Activated gamma-delta T cell treated with anti-CD3 and anti-CD28 coated beads, Interleukin-2, amount 50 U/mL, for 16 hours (primary cell): Measurements from ENCODE around the gene LEAP2.

Experiments used
- DNase-seq: peaks from one replicate; pipeline ENCODE4 v3.0.0-alpha.2; 2020; ENCODE audit warnings: low read depth

LEAP2 gene, protein sequence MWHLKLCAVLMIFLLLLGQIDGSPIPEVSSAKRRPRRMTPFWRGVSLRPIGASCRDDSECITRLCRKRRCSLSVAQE

DNA sequence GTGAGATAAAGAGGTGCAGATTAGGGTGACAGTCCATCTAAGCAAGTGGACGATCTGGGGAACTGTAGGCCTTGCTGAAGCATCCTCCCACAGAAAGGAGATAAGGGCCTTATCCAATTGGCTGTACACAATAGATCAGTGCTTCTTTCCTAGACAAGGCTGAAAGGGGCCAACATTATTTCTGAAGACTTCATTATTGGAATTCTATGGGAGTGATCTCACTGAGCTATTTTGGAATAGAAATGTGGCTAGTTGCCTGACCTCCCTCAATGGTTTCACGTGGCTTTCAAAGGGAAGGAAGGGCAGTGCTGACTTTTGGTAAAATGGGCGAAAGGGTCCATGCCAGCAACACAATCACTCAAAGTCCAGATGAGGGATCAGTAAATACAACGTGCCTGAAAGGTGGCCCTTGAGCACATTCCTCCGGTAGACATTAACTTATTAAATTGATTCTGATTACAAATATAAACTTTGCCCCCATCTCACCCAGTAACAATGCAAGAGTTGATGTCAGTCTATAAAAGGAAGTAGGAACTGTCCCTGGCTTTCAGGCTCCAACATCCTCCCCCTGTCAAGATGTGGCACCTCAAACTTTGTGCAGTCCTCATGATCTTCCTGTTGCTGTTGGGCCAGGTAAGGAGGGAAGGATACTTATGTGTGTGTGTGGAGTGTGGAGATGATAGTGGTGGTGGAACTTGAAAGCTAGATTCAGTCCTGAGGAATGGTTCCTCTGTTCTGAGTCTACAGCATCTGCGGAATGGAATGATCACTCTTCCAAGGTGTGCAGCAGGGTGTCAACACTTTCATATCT, at the start of gene LEAP2:
TSS of gene LEAP2 (plus strand) at position 550 of the 811 bp plus-strand sequence. CDS start at position 577, 27 bp downstream.
- DNase-seq = no peak

DNA sequence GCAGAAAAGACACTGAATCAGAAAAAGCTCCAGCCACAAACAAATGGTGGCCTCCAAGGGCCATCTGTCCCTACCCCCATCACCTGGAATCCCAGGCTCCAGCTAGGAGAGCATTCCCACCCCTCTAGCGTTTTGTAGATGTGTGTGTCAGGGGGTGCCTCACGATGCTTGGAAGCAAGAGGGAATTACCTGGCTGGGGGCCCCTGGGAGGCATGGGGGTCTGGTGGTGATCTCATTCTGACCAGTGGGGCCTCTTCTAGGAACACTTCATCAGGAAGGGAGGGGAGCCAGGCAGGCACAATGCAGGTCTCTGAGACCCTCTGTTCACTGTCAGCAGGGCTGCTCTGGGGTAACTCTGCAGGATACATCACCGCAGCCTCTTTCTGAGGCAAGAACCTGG, 49.0 kb upstream of the LEAP2 start:
- DNase-seq = no peak

DNA sequence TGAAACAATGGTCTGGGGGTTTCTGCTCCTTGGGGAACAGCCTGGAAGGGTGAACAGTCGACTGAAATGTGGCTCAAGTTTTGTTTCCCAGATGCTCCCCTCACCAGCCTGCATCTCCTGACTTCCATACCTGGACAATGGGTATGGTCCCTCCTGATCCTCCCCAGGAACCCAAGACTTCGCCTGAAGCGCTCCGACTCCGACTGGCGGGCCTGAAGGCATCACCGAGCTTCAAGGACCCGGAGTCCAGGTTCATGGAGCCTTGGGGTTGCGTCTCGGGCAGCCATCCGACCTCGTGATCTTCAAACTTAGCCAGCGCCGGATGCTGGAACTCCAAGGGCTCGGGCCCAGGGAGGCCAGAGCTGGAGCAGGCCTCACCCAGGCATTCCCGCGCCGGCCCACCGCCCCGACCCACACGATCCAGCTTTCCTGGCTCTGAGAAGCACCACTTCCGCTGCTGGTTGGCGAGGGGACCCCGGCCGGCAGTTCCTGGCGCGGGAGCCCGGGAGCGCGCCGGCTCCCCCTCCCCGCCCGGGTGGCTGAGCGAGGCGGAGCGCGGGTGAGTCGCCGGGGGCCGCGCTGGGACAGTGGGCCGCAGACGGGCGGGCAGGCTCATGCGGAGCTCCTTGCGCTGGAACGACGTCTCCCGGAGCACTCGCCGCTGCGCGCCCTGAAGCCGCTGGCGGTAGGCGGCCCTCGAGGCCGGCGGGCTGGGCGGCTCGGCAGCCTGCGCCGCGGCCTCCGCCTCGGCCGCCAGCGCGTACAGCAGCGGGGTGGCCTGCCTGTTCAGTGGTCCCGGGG, 48.2 kb upstream of the LEAP2 start:
- no peak for DNase-seq

DNA sequence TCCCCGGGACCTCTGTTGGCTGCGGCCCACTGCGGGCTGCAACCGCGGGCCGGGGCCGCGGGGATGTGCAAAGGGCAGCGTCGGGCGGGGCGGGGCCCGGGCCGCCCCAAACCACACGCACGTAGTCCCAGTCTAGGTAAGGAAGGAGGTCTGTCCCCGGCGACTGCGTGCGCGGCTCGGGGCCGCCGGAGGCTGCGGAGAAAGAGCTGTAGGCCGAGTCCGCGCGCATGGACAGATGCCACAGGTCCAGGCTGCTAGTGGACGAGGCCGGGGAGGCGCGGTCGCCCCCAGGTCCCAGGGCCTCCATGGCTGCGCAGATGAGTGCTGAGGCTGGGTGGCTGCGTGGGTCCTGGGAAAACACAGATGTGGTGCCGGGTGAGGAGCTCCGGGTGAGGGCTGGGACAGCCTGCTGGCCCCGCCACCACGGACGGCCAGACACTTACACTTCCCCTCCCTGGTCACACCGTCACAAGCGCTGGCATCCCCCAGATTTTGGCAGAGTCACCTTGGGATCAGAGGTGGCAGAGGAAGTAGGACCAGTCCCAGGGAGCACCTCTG, 47.6 kb upstream of the LEAP2 start:
- DNase-seq = no peak

DNA sequence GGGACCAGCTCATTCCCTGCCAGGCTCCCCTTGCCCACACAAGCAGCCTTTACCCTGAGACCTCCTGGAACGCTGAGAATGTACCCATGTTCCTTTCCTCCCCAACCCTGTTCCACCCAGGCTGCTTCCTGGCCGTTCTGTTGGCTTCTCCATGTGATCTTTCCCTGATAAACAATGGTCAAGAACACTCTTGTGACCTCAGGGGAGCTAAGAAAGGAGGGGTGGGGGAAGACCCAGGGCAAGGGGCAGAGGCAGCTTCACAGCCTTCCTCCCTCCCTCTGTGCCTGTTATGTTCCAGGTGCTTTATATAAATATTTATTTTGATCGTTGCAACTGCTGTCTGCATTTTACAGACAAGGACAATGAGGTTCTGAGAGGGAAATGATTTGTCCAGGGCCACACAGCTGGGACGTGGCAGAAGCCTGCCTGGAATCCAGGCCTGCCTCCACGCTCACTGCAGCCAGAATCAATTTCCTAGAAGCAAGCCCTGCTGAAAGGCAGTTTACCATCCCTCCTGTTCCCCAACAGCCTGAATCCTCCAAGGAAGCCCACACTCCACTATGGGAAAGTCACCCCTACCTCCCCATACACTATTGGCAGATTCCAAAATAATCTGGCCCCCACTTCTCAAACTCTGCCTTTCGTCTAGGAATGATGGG, 46.9 kb upstream of the LEAP2 start:
- no peak for DNase-seq

DNA sequence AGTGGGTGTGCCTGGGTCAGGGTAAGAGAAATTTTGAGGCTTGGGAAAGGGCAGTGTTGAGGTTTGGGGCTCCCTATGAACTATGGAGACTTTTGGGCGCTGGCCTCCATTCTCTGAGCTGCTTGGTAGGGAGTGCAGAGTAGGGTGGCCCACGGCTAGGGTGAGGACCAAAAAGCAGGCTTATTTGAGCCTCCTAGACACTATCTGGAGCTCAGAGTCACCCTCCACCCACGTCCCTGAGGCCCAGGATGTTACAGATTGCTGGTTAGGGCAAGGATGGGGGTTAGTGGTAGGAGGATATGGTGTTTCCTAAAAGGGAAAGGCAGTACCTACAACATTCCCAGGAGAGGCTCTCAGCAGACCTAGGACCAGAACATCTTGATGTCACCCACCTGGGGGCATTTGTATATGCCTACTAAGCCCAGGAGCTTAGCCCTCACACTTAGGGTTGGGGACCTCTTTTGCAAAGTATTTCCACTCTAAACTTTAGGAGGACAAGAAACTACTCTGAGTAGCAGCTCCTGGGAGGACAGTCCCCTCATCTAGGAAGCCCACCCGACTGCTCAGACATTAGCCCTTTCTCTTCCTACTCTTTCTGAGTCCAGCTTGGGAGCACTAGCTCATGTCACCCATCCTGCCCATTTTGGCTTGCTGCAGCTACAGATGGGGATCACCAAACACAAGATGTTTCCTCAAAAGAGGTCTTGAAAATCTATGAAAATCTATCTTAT, 45.4 kb upstream of the LEAP2 start:
- no peak for DNase-seq

DNA sequence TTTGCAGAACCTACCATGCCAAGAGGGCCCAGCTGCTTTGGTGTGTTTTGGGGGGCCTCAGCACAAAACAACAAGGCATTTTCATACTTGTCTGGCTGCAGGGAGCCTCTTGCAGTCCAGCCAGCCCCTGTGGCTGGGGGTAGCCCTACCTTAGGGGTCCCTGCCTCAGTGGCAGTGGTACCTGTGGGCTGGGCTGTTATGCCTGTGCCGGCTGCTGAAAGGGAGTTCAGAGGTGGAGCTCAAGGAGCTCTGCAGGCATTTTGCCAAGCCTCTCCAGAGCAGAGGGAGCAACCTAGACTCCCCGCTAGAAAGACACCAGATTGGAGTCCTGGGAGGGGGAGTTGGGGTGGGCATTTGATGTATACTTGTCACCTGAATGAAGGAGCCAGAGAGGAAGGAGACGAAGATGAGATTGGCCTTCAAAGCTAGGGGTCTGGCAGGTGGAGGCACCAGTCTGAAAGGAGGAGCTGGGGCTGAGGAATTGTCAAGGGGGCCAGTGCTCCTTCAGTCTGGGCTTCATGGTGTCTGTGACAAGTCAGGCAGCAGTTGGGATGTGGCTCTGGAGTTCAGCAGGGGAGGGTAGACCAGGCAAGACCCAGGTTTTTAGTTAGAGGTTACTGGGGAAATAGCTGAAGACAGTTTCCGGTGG, 44.5 kb upstream of the LEAP2 start:
- no peak for DNase-seq

DNA sequence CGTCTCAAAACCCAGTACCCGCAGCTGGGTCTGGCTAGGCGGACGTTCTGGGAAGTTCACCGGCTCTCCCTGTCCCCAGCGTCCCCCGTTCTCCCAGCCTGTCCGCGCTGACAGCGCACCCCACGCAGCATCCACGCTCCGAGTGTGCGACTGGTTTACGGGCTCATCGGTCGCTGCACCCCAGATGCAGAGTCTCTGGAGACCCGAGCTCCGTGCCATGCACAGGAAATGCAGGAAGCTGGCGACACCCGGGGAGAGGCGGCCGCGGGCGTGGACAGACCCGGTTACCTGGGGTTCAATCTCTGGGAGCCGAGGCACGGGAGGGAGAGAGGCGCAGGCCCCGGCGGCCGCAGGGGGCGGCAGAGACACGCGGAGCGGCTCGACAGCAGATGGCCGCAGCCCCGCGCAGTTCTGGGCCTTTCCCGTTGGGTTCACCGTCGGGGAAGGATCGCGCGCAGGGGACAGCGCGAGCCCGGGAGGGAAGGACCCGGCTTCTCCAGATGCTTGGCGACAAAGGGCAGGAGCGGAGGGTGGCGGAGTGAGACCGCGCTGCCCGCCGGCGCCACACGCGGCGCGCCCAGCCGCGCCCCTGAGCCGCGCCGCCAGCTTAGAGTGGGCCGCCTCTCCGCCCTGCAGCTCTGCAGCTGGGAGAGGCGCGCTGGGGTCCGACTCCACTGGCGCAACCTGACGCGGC, 43.6 kb upstream of the LEAP2 start:
- DNase-seq = peak; percentile 41

DNA sequence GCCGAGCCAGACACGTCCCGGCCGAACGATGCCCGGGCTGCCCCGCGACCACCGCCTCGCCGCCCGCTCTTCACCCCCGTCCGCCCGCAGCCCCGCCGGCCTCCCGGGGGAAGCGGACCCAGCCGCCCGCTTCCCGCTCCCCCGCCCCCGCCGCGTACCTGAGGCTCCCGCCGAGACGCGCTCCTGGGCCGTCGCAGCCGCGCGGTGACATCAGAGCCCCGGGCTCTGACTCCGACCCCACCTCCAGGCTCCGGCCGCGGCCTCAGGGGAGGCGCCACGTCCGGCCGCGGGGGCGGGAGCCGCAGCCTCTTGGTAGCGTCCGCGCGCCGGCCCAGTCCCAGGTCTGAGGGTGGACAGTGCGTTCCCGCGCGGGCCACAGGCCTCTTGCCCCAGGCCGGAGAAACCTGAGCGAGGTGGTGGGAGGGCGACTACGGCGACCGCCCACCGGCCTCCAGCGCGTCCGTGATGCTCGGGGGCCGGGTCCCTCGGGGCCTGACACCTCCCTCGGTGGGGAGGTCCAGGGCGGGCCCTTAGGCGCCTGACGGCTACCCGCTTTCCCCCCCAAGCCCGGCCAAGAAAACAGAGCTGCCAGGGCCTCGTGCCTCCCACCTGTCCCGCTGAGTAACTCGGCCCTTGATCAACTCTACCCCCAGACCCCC, 42.9 kb upstream of the LEAP2 start, which contains the start of gene SHROOM1:
TSS of gene SHROOM1 (minus strand) at position 212 of the 659 bp plus-strand sequence. CDS start 4,507 bp downstream, outside the sequence.
- DNase-seq = no peak

DNA sequence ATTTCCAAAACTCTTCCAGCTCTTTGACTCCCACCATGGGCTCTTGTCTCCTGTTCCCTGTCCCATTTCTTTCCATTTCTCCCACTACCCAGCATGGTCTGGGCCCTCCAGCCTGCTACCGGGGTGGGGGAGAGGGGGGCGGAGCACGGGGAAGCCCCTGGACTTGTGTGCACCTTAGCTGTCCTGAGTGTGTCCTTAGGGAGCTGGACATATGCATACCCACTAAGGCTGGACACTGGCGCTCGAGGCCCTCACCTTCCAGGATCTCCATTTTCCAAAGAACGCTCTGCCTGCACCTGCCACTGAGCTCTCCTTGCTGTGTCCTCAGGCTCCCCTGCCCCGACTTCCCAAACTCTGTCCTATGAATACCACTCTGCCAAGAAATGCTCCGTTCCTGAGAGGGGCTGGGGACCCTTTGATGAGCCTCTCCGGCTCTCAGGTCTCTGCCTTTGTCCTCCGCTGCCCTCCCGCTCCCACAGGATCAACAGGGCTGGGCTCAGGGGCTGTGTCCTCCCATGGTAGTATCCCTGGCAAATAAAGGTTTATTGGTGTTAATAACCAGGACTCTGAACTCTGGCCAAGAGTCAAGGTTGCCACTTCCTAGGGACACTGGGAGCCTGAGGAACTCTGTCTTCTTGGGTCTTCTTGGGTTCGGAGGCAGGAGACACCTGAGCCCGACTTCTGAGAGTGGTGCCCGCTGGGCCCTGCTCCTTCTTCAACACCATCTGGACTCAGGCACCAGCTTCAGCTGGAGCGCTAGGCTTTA, 42.2 kb upstream of the LEAP2 start:
- DNase-seq = no peak

DNA sequence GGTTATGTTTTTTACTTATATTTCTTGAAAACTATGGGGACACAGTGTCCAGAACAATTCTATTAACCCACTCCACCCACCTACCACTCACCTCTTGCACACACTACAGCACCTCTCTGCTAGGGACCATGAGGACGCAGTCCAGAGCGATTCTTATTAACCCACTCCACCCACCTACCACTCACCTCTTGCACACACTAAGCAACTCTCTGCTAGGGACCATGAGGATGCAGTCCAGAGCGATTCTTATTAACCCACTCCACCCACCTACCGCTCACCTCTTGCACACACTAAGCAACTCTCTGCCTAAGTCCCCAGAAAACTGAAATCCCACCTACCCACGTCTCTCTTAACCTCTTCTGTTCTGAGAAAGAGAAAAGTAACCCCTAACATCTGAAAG, 40.9 kb upstream of the LEAP2 start:
- DNase-seq = no peak

DNA sequence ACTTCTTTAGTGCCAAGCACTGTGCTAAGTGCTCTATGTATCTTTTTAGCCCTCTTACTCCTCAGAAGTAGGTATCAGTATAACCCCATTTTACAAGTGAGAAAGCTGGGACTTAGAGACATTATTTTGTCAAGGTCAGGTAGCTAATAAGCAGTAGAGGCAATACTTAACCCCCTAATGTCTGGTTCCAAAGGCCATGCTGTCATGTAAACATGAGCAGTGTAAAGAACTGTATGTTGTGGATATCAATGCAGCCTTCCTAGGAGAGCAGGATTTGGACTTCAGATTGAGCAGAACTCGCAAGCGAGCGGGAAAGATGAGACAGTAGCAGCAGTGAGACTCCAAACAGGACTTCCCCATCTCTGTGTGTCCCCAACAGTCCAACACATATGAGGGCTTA, 39.4 kb upstream of the LEAP2 start:
- no peak for DNase-seq

DNA sequence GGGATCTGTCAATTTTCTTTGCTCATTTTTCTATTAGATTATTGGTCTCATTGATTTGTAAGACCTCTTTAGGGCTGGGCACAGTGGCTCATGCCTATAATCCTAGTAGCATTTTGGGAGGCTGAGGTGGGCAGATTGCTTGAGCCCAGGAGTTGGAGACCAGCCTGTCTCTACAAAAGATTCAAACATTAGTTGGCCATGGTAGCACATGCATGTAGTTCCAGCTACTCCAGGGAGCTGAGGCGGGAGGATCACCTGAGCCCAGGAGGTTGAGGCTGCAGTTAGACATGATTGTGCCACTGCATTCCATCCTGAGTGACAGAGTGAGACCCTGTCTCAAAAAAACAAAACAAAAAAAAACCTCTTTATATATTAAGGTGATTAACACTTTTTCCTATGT, 36.6 kb upstream of the LEAP2 start:
- no peak for DNase-seq

DNA sequence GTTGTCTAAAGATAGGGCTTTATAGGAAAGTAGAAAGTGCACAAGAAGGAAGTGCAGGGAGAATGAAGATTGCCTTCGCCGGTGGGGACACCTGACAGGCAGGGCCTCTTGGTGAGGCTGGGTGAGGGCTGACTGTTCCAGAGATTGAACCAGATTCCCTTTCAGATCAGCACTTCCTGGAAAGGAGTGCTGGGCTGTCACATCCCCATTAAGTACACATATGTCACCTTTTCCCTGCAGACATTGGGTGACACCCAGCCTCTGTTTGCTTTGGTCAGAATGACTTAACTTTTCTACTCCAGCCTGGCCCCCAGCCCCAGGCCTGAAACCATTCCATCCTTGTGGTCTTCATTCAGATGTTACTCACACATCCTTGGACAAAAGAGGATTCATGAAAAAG, 35.6 kb upstream of the LEAP2 start:
- DNase-seq = no peak

DNA sequence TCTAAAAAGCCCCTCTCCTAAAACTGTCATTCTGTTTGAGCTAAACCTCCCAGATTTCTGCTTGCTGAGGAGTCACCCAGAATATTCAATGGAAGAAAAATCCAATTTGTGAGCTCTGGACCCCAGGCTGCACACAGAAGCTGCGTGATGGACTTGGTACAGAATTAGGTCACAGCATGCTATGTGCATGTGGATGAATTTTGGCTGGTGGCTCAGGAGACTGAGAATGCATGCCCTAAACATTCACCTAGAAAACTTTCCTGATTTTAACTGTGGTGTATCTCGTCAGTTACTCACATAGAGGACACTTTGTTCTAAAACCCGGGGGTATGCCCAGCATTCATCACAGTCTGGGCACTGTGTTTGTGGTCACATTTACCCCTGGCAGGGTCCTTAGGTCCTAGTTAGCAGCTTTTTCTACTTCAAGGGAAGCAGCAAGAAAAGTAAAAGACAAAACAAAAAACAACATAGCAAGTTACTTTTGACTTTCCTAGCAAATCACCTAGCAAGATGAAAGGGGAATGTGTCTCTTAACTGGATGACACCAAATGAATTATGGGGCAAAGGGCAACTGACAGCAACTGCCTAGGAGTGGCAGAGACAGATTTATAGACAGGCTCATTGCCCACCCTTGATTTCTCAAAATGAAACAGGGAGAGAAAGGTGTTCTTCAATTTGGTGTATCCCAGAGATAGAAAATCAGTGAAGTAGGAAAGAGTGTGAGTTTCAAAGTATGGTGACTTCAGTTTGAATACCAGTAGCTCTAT, 34.8 kb upstream of the LEAP2 start:
- no peak for DNase-seq

DNA sequence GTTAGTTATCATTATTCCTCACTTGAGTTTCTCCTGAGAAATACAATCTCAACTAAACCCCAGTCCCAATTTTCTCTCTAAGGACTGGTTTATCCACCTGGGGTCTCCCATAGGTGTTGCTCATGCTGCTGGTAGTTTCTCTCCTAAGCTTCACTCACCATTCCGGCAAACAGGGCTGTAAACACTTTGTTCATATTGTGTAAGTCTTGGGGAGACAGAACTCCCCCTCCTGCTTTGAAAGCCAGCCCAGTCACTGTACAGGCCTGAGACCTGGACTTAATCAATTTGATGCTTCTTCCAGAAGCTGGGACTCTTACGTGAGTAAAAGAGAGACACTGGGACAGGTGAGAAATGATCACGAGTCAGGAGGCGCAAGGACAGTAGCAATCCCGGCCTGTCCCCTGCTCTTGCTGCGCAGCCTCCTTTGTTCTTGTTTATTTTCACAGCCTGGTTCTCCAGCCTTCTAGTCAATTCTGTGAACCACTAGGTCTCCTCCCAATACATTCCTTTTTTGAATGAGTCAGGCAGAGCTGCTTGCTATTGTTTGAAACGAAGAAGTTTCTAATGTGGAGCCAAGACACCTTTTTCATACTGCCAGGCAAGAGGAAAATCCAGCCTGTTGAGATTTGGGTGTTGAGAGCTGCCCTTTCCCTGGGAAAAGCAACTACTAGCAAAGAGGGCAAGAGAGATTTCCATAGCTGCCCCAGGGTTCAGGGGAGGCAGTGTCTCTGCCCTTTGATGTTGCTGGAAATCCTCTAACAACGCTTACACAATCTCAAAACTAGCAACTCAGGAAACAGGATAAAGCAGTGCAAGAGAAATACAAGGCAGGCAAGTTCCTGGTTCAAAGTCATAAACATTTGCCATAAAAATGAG, 33.8 kb upstream of the LEAP2 start:
- no peak for DNase-seq

DNA sequence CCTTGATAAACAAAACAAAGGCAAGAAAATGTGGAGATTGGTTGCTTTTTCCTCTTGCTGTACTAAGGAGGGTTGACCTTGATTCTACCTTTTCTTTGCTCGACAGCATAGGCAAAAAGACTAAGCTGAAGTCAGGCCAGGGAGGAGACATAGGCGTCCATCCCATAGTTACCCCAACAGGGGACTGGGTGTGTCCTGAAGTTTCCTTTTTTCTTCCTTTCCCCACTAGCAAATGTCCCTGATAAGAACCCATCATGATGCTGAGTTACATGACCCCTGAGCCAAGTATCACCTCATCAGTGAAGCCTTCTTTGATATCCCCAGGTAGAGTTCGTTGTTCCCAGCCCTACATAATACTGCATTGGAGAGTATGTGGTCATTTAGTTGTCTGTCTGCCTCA, 33.2 kb upstream of the LEAP2 start:
- no peak for DNase-seq
